NCI-H2029 (cell line): Measurements from ENCODE around the gene NAA50.

ENCODE experiments used
- DNase-seq: peaks from one replicate; lab custom pipeline; 2025; lab: John Stamatoyannopoulos, UW

The NAA50 gene

DNA sequence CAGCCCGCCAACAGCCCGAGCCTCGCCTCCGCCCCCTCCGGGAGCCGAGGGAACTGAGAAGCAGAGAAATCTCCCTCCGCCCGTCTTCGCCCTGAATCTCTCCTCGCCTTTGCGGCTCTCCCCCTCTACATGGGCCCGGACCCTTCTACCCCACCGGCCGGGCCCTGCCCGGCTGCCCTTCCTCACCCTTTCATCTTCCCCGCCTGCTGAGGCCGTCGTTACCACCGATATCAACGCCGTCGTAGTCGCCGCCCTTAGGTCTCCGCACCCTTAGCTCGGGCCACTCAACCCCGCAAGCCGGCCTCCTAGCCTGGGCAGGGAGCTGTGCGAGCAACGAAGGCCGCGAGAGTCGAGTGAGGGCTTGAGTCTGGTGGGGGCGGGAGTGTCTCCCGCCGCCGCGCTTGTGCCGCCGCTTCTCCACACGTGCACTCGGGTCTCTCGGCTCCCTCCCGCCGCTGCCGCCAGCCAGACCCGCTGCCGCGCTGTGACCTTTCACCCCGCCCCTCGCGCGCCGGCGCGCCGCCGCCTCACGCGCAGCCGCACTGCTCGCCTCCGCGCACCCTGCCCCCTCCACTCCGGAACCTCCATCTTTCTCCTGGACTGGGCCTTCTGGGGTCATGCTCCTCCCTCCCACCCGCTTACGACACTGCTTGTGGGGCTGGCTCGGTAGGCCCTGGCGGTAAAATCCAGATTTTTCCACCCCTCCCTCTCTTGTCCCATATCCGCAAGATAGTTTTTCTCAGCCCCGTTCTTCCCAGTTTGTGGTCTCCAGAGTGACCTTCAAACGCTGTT is at the start of gene NAA50:
NAA50 (minus strand) TSS at position 494 of the 792 bp plus-strand sequence; CDS start at position 194, 300 bp downstream.
- peak; percentile 87 for DNase-seq

- no peak for DNase-seq
Observed at GRCh38 chr3:113795693-113796092, 49.6 kb upstream of the NAA50 start.

GRCh38 chr3:113794526-113794925 is 48.5 kb upstream of the NAA50 start:
- DNase-seq: no peak

DNA sequence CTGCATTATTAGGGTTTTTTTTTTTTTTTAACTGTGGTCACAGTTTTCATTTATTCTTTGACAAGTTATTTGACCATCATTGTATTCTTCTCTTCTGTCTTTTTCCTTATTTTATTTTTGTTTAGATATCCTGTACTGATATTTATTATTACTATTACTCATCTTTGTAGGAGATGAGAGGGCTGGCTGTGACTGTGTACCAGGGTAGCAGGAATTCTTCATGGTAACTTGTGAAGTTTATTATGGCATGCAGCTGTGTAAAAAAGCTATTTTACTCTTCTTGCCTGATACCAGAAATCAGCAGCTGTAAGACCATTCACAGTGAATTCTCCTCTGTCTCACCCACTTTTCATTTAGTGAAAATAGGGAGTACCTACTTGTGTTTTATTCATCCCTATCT is 45.3 kb upstream of the NAA50 start:
- DNase-seq: no peak

- DNase-seq: no peak
Observed at GRCh38 chr3:113783980-113784379, 37.9 kb upstream of the NAA50 start.

GRCh38 chr3:113783463-113783862 is 37.4 kb upstream of the NAA50 start:
- no peak for DNase-seq

- DNase-seq: no peak
Observed at GRCh38 chr3:113776564-113776963, 30.5 kb upstream of the NAA50 start.

DNA sequence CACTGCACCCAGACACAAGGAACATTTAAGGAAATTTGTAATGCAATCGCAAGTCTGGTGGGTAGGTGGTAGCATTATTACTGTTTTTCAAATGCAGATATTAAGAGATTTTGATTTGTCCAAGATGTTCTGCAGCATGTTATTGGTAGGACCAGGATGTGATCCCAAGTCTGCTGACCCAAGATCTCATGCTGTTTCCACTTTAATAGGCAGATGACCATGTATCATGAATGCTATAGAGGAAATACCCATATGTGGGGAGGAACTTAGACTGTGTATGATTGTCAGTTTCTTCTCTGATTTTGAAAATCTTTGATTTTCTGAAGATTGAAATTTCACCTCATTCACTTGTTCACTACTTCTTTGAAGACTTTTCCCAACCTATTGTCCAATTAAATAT is 29.5 kb upstream of the NAA50 start:
- DNase-seq: no peak

DNA sequence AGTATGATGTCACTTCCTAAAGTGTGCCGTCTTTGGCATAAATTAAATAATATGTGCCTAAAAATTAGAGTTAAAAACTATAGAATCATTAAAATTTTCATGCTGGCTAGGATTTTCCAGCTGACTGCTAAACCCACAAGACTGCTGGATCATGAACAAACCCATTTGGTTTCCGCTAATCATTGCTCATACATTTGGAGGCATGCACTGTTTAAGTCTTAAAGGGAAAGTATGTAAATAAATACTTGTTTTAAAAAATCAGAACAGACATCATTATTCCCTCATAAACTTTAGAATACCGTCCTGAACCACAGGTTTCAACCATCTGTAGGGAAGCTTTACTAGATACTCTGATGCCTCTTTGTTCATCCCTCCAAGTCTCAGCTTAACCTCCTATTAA is 27.3 kb upstream of the NAA50 start:
- no peak for DNase-seq

- DNase-seq: no peak
Observed at GRCh38 chr3:113771993-113772392, 25.9 kb upstream of the NAA50 start.

DNA sequence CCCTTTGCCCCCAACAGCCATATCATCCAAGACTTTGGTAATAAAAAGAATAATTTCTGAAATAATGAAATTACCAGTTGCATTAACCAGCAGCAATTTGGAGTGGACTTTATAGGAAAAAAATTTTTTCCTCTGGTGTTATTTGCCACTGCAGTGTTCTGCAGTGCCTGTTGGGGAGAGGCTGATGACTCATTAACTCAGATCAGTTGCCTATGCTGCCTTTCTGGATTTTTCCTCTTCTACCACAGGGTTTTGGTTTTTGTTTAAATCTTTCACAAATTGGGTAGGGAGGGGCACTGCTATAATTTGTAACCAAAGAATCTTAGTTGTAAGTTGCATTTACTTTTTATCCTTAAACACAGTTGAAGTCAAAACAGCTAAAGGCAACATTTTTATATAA is 23.5 kb upstream of the NAA50 start:
- no peak for DNase-seq

DNA sequence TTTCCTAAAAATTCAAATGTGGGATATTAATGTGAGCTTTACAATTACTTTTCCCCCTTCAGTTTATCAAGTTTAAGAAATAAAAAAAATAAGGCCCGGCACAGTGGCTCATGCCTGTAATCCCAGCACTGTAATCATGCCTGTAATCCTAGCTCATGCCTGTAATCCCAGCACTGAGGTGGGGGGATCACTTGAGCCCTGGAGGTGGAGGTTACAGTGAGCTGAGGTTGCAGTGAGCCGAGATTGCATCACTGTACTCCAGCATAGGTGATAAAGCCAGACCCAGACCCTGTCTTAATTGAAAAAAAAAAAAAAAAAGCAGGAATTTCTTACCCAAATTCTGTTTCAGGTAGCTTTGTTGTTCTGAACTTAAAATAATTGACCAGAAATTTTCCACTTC is 18.6 kb upstream of the NAA50 start:
- no peak for DNase-seq

DNA sequence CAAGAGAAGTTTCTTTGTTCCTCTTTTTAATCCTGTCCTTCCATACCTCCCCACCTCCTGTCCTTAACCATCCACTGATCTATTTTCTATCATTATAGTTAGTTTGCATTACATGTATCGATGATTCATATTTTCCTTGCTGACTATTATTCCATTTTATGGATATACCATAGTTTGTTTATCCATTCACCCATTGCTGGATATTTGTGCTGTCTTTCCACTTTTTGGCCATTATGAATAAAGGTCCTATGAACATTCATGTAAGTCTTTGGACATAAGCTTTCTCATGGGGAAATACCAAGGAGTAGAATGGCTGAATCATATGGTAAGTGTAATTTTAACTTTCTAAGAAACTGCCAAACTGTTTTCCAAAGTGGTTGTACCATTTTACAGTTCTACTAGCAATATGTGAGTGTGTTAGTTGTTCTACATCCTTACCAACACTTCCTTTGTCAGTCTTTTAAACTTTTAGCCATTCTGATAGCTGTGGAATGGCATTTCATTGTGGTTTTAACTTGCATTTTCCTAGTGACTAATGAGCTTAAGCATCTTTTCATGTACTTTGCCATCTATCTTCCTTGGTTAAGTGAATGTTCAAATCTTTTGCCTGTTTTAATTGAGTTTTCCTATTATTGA is 12.5 kb upstream of the NAA50 start:
- DNase-seq: no peak

DNA sequence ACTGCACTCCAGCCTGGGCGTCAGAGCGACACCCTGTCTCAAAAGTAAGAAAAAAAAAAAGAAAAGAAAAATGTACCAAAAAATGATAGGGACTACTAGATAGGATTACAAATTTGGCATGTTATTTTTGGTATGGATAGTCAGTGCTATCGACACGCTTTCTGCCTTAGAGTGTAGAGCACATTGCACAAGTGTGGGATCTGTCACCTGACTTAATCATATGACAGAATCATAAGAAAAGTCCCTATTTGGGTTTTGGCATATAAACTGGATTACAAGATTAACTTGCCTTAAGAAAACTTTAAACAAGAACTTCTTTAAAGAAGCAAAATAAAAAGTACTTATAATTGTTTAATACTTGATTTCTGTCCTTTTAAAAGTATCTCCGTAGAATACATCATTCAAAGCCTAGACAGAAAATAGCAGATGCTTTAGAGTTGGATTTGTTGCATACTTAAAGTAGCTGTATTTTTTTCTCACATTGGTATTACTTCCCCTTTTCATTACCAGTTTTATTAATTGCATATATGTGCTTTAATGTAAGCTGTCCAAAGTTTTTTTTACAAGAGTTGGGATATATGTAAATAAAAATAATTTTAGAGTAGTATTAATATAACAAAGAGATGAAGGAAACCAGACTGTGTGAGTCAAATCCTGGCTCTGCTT is 8.6 kb upstream of the NAA50 start:
- DNase-seq: no peak

GRCh38 chr3:113753376-113753985 is 7.4 kb upstream of the NAA50 start:
- no peak for DNase-seq

GRCh38 chr3:113751141-113751540 is 5.1 kb upstream of the NAA50 start:
- DNase-seq: no peak

DNA sequence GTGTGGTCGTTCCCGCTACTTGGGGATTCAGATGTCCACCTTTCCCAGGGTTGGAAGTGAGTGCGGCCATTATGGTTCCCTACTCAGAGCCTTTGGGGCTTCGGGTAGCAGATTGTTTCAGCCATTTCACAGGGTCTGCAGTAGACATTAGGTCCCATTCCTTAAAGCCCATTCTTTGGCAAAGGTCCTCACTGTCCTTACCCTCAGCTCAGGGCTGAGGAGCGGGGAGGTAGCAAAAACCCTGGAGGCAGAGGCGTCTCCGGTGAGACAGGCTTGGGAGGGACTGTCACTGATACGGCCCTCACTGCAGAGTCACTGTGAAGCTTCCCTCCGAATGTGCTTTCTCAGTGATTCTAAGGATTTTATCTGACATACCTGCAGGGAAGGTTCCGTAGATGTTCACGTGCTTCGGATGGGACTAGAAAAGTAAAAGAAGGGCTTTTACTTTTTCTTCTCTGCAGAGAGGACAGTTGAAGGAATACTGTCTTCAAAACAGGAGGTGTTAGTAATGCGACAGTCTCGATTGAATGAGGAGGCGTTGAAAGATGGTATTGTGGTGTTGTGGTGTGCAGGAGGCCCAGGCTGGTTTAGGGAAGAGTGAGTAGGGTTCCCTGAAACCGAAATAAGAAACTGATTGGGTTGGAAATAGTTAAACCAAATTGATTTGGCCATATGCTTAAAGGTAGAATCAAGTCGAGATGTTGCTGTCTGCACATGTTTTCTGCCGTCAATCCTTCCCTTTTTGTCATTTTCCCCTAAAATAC is 1.4 kb upstream of the NAA50 start:
- no peak for DNase-seq

GRCh38 chr3:113746548-113747282 is 666 bp upstream of the NAA50 start, which contains the start of gene ATP6V1A:
Gene ATP6V1A (plus strand): TSS chr3:113747035. CDS start chr3:113778754, 31,719 bp downstream.
- peak; percentile 97 for DNase-seq

DNA sequence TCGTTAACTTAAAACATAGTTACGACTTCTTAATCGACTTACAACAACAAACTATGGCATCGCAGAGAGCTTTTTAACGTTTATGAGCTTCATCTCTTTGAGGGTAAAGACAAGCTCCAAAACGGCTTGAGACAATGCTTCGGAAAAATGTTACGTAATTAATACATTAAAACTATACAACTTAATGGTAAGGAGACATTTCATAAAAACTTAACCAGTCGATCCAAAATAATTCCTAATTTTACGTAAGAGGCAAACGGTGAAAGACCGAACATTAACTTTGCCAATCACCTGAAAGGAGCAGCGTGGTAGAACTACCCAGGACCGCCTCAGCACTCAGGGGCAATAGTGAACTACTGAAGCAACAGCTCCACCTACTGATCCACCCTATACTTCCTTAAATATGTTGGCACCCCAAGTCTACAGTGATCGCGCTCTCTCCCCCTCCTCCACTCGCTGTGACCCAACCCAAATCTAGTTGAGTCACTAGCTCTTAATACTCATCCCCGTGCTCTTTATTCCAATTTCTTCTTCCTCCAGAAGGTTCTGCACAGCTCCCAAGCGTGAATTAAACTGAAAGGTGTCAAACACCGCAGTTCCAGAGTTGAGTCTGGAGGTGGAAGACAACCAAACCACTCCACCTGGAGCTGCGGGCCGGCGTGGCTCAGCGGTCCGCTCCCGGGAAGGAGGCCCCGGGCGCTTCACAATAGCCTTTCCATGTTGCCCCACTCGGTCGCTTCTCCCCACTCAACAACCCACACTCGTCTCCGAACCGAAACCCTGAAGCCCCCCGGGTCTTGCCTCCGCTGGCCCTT is 901 bp downstream of the NAA50 start:
- DNase-seq: peak; percentile 74

- DNase-seq: no peak
Observed at GRCh38 chr3:113743006-113743630, 2.9 kb downstream of the NAA50 start.
